ENCODE results near the gene SMPD3. TPM values are rescaled to one million over a fixed set of nuclear protein-coding genes. Genes with fewer than 3 reads are reported as not detected.

Gene SMPD3
- total RNA-seq, 1 experiment from 2014 or later: 0.89 TPM

DNA sequence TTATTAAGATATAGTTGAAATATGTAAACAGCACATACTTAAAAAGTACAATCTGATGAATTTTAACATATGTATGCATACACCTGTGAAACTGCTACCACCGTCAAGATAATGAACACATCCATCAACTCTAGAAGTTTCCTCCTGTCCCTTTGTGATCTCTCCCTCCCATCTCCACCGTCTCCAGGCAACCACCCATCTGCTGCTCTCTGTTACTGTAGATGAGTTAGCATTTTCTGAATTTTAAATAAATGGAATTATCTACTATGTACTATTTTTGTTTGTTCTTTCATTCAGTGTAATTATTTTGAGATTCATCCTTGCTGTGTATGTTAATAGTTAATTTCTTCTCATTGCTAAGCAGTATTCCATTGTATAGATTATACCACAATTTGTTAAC is 40.2 kb upstream of the SMPD3 start:
- H3K27ac ChIP-seq (ENCODE audit: low read depth, low read length): no peak overlapping the region
- no peaks in the 10 kb centered on the region for H3K79me2 ChIP-seq (ENCODE audit: insufficient read depth, low read length)
- H3K27me3 ChIP-seq (ENCODE audit: insufficient read depth, low read length): no peaks in the 10 kb centered on the region
- DNase-seq (ENCODE audit: low read depth, low spot score) (no peak), ATAC-seq (no peak)
- no peak overlapping the region for H2AFZ ChIP-seq (ENCODE audit: low read depth, low read length, poor library complexity, severe bottlenecking)
- BruUV-seq (replicated peaks): no TSS peak
- H3K9me3 ChIP-seq (ENCODE audit: control insufficient read depth in 1 of 2, insufficient read depth in 1 of 2, low read depth in 1 of 2, low read length in 2 of 2): no peaks in the 10 kb centered on the region
- H3K4me2 ChIP-seq (ENCODE audit: low read length): no peak overlapping the region
- intact Hi-C loops (cut with micrococcal nuclease): no loop called here
- no peak overlapping the region for H3K4me3 ChIP-seq (replicated peaks in 1 of 2; ENCODE audit: low read depth in 1 of 2, low read length in 2 of 2)
- ChIA-PET RAD21 (ENCODE audit: low non-redundant PET in 1 of 2, low total read pairs in 2 of 2, uncharacterized antibody in 2 of 2, unreplicated experiment in 2 of 2) (no interaction called here), CTCF (no interaction called here), POLR2A (no interaction called here)
- TF ChIP-seq POLR2A (IDR thresholded peaks at IDR 0.05; ENCODE audit: borderline replicate concordance, extremely low read depth, insufficient read depth, insufficient read length) (no peak), YY1 (IDR thresholded peaks at IDR 0.05; ENCODE audit: extremely low read depth, insufficient replicate concordance, low read depth, low read length) (no peak), RAD21 (IDR thresholded peaks at IDR 0.05; ENCODE audit: low read depth) (no peak), ELF1 (IDR thresholded peaks at IDR 0.05; ENCODE audit: borderline replicate concordance, low read depth) (no peak), SP1 (IDR thresholded peaks at IDR 0.05; ENCODE audit: low read depth) (no peak), EGR1 (IDR thresholded peaks at IDR 0.05; ENCODE audit: low read depth) (no peak)
- TF ChIP-seq, protein P1, sequence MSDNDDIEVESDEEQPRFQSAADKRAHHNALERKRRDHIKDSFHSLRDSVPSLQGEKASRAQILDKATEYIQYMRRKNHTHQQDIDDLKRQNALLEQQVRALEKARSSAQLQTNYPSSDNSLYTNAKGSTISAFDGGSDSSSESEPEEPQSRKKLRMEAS (IDR thresholded peaks at IDR 0.05): no peak
- TF ChIP-seq, protein P2, sequence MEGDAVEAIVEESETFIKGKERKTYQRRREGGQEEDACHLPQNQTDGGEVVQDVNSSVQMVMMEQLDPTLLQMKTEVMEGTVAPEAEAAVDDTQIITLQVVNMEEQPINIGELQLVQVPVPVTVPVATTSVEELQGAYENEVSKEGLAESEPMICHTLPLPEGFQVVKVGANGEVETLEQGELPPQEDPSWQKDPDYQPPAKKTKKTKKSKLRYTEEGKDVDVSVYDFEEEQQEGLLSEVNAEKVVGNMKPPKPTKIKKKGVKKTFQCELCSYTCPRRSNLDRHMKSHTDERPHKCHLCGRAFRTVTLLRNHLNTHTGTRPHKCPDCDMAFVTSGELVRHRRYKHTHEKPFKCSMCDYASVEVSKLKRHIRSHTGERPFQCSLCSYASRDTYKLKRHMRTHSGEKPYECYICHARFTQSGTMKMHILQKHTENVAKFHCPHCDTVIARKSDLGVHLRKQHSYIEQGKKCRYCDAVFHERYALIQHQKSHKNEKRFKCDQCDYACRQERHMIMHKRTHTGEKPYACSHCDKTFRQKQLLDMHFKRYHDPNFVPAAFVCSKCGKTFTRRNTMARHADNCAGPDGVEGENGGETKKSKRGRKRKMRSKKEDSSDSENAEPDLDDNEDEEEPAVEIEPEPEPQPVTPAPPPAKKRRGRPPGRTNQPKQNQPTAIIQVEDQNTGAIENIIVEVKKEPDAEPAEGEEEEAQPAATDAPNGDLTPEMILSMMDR (IDR thresholded peaks at IDR 0.05 in 2 of 3, conservative IDR thresholded peaks at IDR 0.05 in 1 of 3; ENCODE audit: borderline replicate concordance in 1 of 3, insufficient read depth in 1 of 3, low read depth in 2 of 3, low read length in 2 of 3): no peak
- no peaks in the 10 kb centered on the region for H4K20me1 ChIP-seq (ENCODE audit: insufficient read depth)
- no peaks in the 10 kb centered on the region for H3K9me2 ChIP-seq (ENCODE audit: insufficient read depth)
- peaks cover 10 to 17% of the 10 kb centered on the region in 2 experiments for H3K4me1 ChIP-seq (ENCODE audit: control insufficient read depth in 1 of 2, insufficient read depth in 2 of 2, low read length in 2 of 2)
- H3K9ac ChIP-seq (ENCODE audit: low read length): no peak overlapping the region
- H3K36me3 ChIP-seq (ENCODE audit: control insufficient read depth in 1 of 2, insufficient read depth in 2 of 2, low read length in 2 of 2): no peaks in the 10 kb centered on the region

DNA sequence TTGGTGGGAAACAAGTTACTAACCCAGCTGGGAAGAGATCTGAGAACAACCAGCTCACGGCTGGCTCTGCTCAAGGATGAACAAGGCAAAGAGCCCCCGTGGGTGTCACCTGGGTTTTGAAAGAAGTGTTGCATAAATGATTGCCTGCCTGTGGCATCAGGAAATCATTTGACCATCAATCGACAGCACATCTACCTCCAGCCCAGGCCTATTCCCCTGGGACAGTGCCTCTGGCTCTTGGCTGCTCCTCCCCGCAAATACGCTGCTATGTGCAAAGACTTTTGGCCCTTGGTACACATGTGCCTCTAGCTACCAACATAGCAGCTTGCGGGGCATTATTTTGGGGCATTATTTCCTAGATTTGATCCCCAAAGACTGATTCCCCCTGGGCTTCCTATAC is 39.4 kb upstream of the SMPD3 start:
- ChIA-PET POLR2A (interaction anchor here (1.2 kb wide), 1 partner anchor 49 kb away, joined by 3 read pairs; no protein-coding TSS in a partner anchor), RAD21 (ENCODE audit: low non-redundant PET in 1 of 2, low total read pairs in 2 of 2, uncharacterized antibody in 2 of 2, unreplicated experiment in 2 of 2) (no interaction called here), CTCF (no interaction called here)
- Histone ChIP-seq H3K36me3 (ENCODE audit: control insufficient read depth in 1 of 2, insufficient read depth in 2 of 2, low read length in 2 of 2) (no peaks in the 10 kb centered on the region), H3K4me2 (ENCODE audit: low read length) (no peak overlapping the region), H3K4me1 (ENCODE audit: control insufficient read depth in 1 of 2, insufficient read depth in 2 of 2, low read length in 2 of 2) (peaks cover 10 to 17% of the 10 kb centered on the region in 2 experiments), H4K20me1 (ENCODE audit: insufficient read depth) (no peaks in the 10 kb centered on the region), H3K79me2 (ENCODE audit: insufficient read depth, low read length) (no peaks in the 10 kb centered on the region), H3K27me3 (ENCODE audit: insufficient read depth, low read length) (no peaks in the 10 kb centered on the region), H3K4me3 (replicated peaks in 1 of 2; ENCODE audit: low read depth in 1 of 2, low read length in 2 of 2) (no peak overlapping the region), H3K9ac (ENCODE audit: low read length) (no peak overlapping the region), H3K9me2 (ENCODE audit: insufficient read depth) (no peaks in the 10 kb centered on the region), H3K9me3 (ENCODE audit: control insufficient read depth in 1 of 2, insufficient read depth in 1 of 2, low read depth in 1 of 2, low read length in 2 of 2) (no peaks in the 10 kb centered on the region), H2AFZ (ENCODE audit: low read depth, low read length, poor library complexity, severe bottlenecking) (no peak overlapping the region), H3K27ac (ENCODE audit: low read depth, low read length) (no peak overlapping the region)
- ATAC-seq: no peak
- DNase-seq (ENCODE audit: low read depth, low spot score): no peak
- intact Hi-C loops (cut with micrococcal nuclease): no loop called here
- BruUV-seq (replicated peaks): no TSS peak
- TF ChIP-seq ZNF274 (IDR thresholded peaks at IDR 0.05; ENCODE audit: low read depth, low read length): no peak
- no peak for TF ChIP-seq EZH2phosphoT487 (IDR thresholded peaks at IDR 0.05; ENCODE audit: borderline replicate concordance)
- TF ChIP-seq, protein P1 (IDR thresholded peaks at IDR 0.05): no peak
- no peak for TF ChIP-seq TCF7L2 (IDR thresholded peaks at IDR 0.05; ENCODE audit: borderline replicate concordance, extremely low read depth, insufficient read depth, insufficient read length)
- no peak for TF ChIP-seq SIN3A (IDR thresholded peaks at IDR 0.05; ENCODE audit: low read depth)
- TF ChIP-seq, protein P3, sequence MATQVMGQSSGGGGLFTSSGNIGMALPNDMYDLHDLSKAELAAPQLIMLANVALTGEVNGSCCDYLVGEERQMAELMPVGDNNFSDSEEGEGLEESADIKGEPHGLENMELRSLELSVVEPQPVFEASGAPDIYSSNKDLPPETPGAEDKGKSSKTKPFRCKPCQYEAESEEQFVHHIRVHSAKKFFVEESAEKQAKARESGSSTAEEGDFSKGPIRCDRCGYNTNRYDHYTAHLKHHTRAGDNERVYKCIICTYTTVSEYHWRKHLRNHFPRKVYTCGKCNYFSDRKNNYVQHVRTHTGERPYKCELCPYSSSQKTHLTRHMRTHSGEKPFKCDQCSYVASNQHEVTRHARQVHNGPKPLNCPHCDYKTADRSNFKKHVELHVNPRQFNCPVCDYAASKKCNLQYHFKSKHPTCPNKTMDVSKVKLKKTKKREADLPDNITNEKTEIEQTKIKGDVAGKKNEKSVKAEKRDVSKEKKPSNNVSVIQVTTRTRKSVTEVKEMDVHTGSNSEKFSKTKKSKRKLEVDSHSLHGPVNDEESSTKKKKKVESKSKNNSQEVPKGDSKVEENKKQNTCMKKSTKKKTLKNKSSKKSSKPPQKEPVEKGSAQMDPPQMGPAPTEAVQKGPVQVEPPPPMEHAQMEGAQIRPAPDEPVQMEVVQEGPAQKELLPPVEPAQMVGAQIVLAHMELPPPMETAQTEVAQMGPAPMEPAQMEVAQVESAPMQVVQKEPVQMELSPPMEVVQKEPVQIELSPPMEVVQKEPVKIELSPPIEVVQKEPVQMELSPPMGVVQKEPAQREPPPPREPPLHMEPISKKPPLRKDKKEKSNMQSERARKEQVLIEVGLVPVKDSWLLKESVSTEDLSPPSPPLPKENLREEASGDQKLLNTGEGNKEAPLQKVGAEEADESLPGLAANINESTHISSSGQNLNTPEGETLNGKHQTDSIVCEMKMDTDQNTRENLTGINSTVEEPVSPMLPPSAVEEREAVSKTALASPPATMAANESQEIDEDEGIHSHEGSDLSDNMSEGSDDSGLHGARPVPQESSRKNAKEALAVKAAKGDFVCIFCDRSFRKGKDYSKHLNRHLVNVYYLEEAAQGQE (IDR thresholded peaks at IDR 0.05; ENCODE audit: low read depth): no peak
- TF ChIP-seq EZH2 (IDR thresholded peaks at IDR 0.05): no peak
- TF ChIP-seq ZFX (IDR thresholded peaks at IDR 0.05): no peak

Measured in HCT116 (cell line).